Measurements from ENCODE around the gene PLEKHH3. TPM values are rescaled to one million over a fixed set of nuclear protein-coding genes. Genes with fewer than 3 reads are reported as not detected.
"Not testable (repeated sequence)": the region's sequence is repeated elsewhere in the genome, so short reads cannot be mapped to it uniquely, and the experiment has no call there.

Gene PLEKHH3
- total RNA-seq, 2 experiments from 2014 or later: 1.8 to 3.1 TPM

GRCh38 chr17:42675348-42675964 is 1.3 kb downstream of the PLEKHH3 start:
- Mint-ChIP-seq H3K36me3 (ENCODE audit: low read depth) (no peaks in the 10 kb centered on the region), H3K27ac (no peak overlapping the region), H3K4me1 (peaks cover 47% of the 10 kb centered on the region), H3K27me3 (peaks cover 49% of the 10 kb centered on the region), H3K9me3 (no peaks in the 10 kb centered on the region), H3K4me3 (no peak overlapping the region)
- no peak for DNase-seq
- POLR2A ChIA-PET: interaction anchor here (1.4 to 4.8 kb wide), 4 partner anchors 9 to 98 kb away, joined by 4 to 36 read pairs (median 4); partner anchors contain the start of genes PSMC3IP, RETREG3, TUBG1 and VPS25
- CTCF ChIA-PET: interaction anchor here (1.3 to 2.2 kb wide), 2 partner anchors 97 kb away, joined by 3 to 6 read pairs; no protein-coding TSS in a partner anchor

DNA sequence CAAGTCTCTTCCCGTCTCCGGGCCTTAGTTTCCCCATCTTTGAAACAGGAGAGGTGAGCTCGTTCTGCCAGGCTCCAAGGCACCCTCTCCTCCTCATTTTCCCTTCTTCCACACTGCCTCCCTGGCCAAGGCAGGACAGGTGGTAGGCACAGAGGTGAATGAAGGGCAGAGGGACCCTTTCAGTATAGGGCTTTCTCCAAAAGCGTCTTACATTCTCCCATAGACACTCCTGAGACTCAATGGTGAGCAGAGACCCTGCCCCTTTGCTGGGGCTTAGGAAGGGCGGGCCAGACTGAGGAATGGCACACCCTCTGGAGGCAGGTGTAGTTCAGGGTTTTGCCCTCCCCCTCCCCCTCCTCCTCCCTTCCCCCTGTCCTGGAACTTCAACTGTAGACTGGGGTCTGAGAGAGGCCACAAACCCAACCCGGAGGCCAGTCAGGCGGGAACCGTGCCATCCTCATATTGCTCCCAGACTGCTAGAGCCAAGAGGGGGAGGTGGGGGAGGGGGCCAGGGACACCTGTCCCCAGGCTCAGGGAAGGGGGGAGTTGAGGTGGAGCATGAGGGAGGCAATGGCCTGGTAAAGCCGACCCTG is 1.9 kb downstream of the PLEKHH3 start:
- H3K27ac Mint-ChIP-seq: no peak overlapping the region
- DNase-seq: no peak
- H3K36me3 Mint-ChIP-seq (ENCODE audit: low read depth): no peaks in the 10 kb centered on the region
- peaks cover 49% of the 10 kb centered on the region for H3K27me3 Mint-ChIP-seq
- POLR2A ChIA-PET: interaction anchor here (1.1 kb wide), 1 partner anchor 65 kb away, joined by 4 read pairs; the partner anchor contains the start of genes RETREG3 and TUBG1
- H3K4me3 Mint-ChIP-seq: peak overlapping the region; percentile 5
- no peaks in the 10 kb centered on the region for H3K9me3 Mint-ChIP-seq
- CTCF ChIA-PET: interaction anchor here (0.6 to 2.2 kb wide), 4 partner anchors 14 to 96 kb away, joined by 3 to 6 read pairs (median 4); partner anchors contain the start of gene TUBG1
- H3K4me1 Mint-ChIP-seq: peaks cover 46% of the 10 kb centered on the region

DNA sequence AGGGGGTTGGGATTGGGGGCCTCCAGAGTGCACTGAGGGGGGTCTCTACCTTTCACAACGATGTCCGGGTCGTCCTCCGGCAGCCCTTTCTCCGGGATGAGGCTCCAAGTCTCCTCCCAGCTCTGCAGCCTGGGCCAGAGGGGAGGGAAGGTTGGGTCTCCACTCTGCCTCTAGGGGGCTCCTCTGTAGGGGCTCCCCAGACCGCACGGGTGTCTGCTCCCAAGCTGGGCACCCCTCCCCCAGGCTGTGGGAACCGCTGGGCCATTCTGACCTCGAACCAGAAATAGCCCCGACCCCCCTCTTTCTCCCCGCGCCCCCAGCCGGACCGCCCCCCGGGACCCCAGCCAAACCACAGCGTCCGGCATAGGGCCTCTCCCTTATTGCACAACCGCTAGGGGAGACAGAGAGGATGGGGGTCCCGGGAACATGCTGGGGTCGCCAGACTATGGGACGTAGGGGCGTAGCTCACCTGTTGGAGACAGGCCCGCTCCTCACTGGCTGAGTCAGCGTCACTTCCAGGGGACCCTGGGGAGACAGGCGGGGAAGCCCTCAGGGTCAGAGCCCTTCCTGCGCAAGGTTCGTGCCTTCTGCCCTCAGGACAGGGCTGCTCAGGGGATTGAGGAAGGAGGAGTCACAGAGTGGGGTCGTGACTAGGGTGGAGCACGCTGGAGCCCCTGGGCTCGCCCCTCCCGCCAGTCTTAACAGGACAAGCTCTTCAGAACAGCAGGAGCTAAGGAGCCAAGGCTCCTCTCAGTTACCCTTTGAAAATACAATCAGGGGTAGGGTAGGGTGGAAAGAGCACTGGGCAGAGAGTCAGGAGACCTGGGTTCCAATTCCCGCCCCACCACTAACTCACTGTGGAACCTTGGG is 2.7 kb downstream of the PLEKHH3 start:
- H3K4me1 Mint-ChIP-seq: peaks cover 40% of the 10 kb centered on the region
- DNase-seq: peak; percentile 22
- H3K36me3 Mint-ChIP-seq (ENCODE audit: low read depth): no peaks in the 10 kb centered on the region
- POLR2A ChIA-PET: interaction anchor here (1.1 kb wide), 1 partner anchor 65 kb away, joined by 4 read pairs; the partner anchor contains the start of genes RETREG3 and TUBG1
- no peak overlapping the region for H3K4me3 Mint-ChIP-seq
- H3K9me3 Mint-ChIP-seq: no peaks in the 10 kb centered on the region
- peaks cover 54% of the 10 kb centered on the region for H3K27me3 Mint-ChIP-seq
- no peak overlapping the region for H3K27ac Mint-ChIP-seq
- CTCF ChIA-PET: interaction anchor here (0.6 to 2.2 kb wide), 4 partner anchors 13 to 96 kb away, joined by 3 to 6 read pairs (median 4); partner anchors contain the start of gene TUBG1

DNA sequence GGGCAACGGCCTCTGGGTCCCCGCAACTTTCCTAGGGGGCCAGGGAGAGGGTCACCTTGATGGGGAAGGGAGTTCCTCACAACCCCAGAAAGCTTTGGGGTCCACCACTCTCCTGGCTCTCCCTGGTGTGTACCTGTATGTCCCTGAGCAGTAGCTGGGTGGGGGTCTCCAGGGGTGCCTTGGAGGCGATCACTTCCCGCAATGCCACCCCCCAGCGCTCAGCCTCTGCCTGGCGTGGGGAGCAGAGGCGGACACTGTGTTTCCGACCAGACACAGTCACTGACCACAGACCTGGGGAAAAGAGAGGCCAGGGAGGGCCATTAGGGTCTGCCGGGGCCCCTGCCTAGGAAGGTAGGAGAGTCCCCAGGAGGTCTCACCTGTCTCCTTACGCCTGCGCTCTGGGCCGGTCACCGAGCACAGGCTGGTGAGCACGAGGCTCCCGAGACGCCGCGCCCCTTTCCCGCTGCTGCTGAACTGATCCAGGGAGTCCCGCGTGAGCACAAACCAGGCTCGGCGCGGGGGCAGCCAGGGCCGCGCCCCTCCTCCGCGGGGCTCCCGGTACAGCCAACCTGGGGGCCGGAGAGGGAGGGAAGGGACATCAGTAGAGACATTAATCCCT is 3.4 kb downstream of the PLEKHH3 start:
- H3K36me3 Mint-ChIP-seq (ENCODE audit: low read depth): no peaks in the 10 kb centered on the region
- ChIA-PET POLR2A (interaction anchor here (1.4 kb wide), 1 partner anchor 10 kb away, joined by 3 read pairs; no protein-coding TSS in a partner anchor), CTCF (interaction anchor here (2.0 to 2.2 kb wide), 2 partner anchors 10 to 95 kb away, joined by 4 to 6 read pairs; no protein-coding TSS in a partner anchor)
- no peak for DNase-seq
- peaks cover 57% of the 10 kb centered on the region for H3K27me3 Mint-ChIP-seq
- H3K9me3 Mint-ChIP-seq: no peaks in the 10 kb centered on the region
- H3K4me1 Mint-ChIP-seq: peaks cover 35% of the 10 kb centered on the region
- H3K4me3 Mint-ChIP-seq: no peak overlapping the region
- no peak overlapping the region for H3K27ac Mint-ChIP-seq

DNA sequence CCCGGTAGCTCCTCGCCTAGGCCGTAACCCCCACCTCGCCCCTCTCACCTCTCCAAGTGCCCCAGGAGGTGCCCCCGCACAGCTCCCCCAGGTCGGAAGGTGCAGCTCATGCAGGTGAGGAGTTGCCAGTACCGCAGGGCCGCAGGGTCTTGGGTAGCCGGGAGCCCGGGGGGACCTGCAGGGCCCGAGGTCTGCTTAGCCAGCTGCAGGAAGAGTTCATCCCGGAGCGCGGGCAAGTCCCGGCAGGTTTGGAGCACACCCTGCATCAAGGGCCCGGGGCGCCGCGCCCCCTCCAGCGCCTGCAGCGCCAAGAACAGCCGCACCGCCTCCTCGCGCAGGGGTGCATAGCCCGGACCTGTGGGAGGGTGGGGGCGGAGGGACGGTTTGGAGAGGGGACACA is 4.8 kb downstream of the PLEKHH3 start:
- DNase-seq: no peak
- Mint-ChIP-seq H3K27ac (no peak overlapping the region), H3K36me3 (ENCODE audit: low read depth) (no peaks in the 10 kb centered on the region), H3K9me3 (no peaks in the 10 kb centered on the region), H3K4me1 (peaks cover 26% of the 10 kb centered on the region), H3K27me3 (peaks cover 57% of the 10 kb centered on the region), H3K4me3 (no peak overlapping the region)
- ChIA-PET POLR2A (interaction anchor here (0.6 to 4.0 kb wide), 5 partner anchors 8 to 102 kb away, joined by 3 to 14 read pairs (median 3); partner anchors contain the start of genes TUBG1, TUBG2 and VPS25), CTCF (interaction anchor here (0.8 to 2.0 kb wide), 5 partner anchors 9 to 101 kb away, joined by 3 to 8 read pairs (median 3); partner anchors contain the start of genes CCR10, PSMC3IP and VPS25)

DNA sequence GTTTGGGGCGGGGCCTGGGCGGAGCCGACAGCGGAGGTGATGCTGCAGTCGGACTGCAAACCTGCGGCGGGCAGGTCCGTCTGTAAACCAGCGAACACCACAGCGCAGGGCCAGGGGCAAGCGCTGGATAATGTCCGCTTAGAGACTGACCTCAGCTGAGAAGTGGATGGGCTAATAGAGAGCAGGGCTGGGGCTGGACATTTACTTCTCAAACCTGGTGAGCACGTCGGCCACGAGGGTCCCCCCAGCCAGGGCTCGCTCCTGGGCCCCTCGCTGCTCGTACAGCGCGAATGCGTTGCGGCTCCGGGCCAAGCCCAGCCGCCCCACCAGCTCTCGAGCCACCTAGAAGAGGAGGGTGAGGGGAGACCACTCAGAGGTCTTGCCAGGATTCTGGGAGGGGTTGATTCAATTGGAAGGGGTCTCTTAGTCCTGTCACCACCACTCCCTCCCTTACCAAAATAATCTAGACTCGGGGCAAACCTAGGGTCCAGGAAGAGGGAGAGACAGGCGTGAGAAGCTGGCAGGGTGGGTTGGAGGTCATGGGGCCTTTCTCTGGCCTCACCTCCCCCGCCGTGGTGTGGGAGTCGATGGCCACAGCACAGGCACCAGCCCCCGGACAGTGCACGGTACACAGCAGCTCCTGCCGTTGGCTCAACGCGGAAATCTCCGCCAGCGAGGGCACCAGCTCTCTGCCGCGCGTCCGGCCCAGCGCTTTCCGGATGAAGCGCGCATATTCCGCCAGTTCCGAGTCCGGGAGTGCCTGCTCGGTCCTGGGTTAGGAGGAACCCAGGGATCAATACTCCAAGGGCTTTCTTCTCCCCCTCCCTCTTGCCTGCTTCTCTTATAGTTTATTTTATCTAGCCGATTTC is 5.8 kb downstream of the PLEKHH3 start:
- Mint-ChIP-seq H3K4me3 (peak overlapping the region; percentile 46), H3K4me1 (peaks cover 21% of the 10 kb centered on the region), H3K9me3 (no peaks in the 10 kb centered on the region), H3K27me3 (peaks cover 52% of the 10 kb centered on the region), H3K27ac (no peak overlapping the region), H3K36me3 (ENCODE audit: low read depth) (no peaks in the 10 kb centered on the region)
- ChIA-PET CTCF (interaction anchor here (0.9 to 2.0 kb wide), 3 partner anchors 10 to 102 kb away, joined by 3 to 8 read pairs (median 3); partner anchors contain the start of genes CCR10, PSMC3IP and VPS25), POLR2A (interaction anchor here (0.8 to 4.0 kb wide), 4 partner anchors 9 to 103 kb away, joined by 3 to 14 read pairs (median 4); partner anchors contain the start of genes RETREG3, TUBG1, TUBG2 and VPS25)
- DNase-seq: no peak

GRCh38 chr17:42669977-42670788 is 6.6 kb downstream of the PLEKHH3 start:
- Mint-ChIP-seq H3K9me3 (no peaks in the 10 kb centered on the region), H3K36me3 (ENCODE audit: low read depth) (no peaks in the 10 kb centered on the region), H3K4me3 (peak overlapping the region; percentile 46), H3K27ac (no peak overlapping the region), H3K4me1 (peaks cover 21% of the 10 kb centered on the region), H3K27me3 (peaks cover 47% of the 10 kb centered on the region)
- CTCF ChIA-PET: interaction anchor here (2.0 kb wide), 1 partner anchor 92 kb away, joined by 8 read pairs; the partner anchor contains the start of gene PSMC3IP
- POLR2A ChIA-PET: interaction anchor here (1.0 to 4.0 kb wide), 4 partner anchors 10 to 62 kb away, joined by 3 to 14 read pairs (median 7); partner anchors contain the start of gene TUBG2
- DNase-seq: peak; percentile 37

GRCh38 chr17:42669705-42669976 is 7.2 kb downstream of the PLEKHH3 start:
- POLR2A ChIA-PET: interaction anchor here (1.0 to 4.0 kb wide), 4 partner anchors 10 to 61 kb away, joined by 3 to 14 read pairs (median 7); partner anchors contain the start of gene TUBG2
- no peaks in the 10 kb centered on the region for H3K36me3 Mint-ChIP-seq (ENCODE audit: low read depth)
- peaks cover 42% of the 10 kb centered on the region for H3K27me3 Mint-ChIP-seq
- CTCF ChIA-PET: interaction anchor here (1.2 kb wide), 1 partner anchor 91 kb away, joined by 6 read pairs; no protein-coding TSS in a partner anchor
- no peak for DNase-seq
- H3K4me3 Mint-ChIP-seq: no peak overlapping the region
- H3K9me3 Mint-ChIP-seq: no peaks in the 10 kb centered on the region
- H3K27ac Mint-ChIP-seq: no peak overlapping the region
- peaks cover 20% of the 10 kb centered on the region for H3K4me1 Mint-ChIP-seq

DNA sequence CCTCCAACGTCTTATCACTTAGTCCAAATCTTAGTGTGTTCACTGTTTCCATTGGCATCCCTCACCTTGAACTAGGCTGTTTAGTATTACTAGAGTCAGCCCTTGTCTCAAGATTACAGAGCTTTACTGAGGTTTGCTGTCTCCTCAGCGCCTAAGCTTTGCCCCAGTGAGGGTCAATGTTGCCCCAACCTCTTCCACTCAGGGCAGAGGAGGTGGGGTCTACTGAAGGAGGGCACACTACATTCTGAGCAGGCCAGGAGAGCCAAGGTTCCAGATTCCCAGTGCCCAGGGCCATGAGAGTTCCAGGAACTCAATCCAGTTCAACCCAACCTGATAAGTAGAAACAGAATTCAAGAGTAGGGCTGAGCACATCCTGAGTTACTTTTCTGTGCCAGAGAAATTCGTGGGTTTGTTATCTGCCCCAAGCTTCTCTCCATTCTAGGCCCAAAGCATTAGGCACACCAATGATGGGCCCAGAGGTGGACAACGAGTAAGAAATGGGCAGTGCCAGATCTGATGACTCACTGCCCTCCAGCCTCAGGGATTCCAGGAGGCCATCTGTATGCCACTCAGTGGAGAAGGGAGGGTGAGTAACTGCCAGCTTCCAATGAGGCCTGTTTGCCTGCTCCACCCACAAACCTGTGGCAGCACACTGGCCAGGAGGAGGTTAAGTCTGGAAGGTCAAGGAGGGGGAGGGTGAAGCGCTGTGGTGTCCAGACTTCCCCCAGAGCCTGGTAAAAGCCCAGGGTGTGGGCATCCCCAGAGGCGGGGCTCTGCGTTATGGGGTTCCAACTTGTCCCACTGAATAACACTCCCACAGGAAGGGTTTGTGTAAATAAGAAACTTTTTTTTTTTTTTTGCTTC is 9.5 kb downstream of the PLEKHH3 start:
- Mint-ChIP-seq H3K36me3 (ENCODE audit: low read depth) (no peaks in the 10 kb centered on the region), H3K9me3 (no peaks in the 10 kb centered on the region), H3K4me1 (peaks cover 15% of the 10 kb centered on the region), H3K27ac (no peak overlapping the region), H3K4me3 (no peak overlapping the region), H3K27me3 (peaks cover 27% of the 10 kb centered on the region)
- ChIA-PET CTCF (interaction anchor here (0.6 to 1.6 kb wide), 2 partner anchors 12 to 89 kb away, joined by 3 read pairs; no protein-coding TSS in a partner anchor), POLR2A (interaction anchor here (1.0 to 2.9 kb wide), 4 partner anchors 8 to 58 kb away, joined by 3 to 10 read pairs (median 4); partner anchors contain the start of genes RETREG3, TUBG1 and TUBG2)
- no peak for DNase-seq

DNA sequence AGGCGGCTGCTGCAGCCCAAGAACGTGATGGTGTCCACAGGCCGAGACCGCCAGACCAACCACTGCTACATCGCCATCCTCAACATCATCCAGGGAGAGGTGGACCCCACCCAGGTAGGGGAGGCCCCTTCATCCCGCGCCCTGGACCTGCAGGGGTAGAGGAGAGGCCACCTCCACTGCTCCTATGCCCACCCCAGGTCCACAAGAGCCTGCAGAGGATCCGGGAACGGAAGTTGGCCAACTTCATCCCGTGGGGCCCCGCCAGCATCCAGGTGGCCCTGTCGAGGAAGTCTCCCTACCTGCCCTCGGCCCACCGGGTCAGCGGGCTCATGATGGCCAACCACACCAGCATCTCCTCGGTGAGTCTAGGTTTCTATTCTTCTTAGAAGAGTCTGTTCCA is 10.7 kb downstream of the PLEKHH3 start:
- not testable (repeated sequence) for DNase-seq; H3K36me3 Mint-ChIP-seq (ENCODE audit: low read depth); H3K27ac Mint-ChIP-seq; H3K4me1 Mint-ChIP-seq; H3K4me3 Mint-ChIP-seq; H3K9me3 Mint-ChIP-seq
- H3K27me3 Mint-ChIP-seq: peaks cover 19% of the 10 kb centered on the region
- ChIA-PET CTCF (interaction anchor here (1.6 kb wide), 1 partner anchor 88 kb away, joined by 3 read pairs; no protein-coding TSS in a partner anchor), POLR2A (interaction anchor here (1.3 kb wide), 1 partner anchor 10 kb away, joined by 4 read pairs; no protein-coding TSS in a partner anchor)
